ENCODE results near the gene ACE. TPM values are rescaled to one million over a fixed set of nuclear protein-coding genes. Genes with fewer than 3 reads are reported as not detected.

The ACE gene
- total and polyA plus RNA-seq, 12 donors = 2.0 to 25.8 (median 12.0) TPM

DNA sequence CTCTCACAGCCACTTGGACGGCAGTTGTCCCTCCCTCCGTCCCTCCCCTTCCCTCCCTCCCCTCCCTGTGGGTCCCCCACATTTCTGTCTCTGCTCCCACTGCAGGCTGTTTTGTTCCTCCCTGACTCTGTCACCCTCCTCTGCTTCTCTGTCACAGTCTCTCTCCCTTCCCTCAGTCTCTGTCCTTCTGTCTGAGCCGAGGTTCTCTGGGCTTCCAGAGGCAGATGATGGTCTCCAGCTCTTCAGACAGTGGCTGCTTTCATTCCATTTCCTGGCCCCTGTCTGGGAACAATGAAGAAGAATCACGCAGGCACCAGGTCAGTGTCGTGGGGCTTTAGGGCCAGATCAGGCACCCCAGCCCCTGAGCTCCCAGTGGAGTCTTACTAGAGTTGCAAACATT lies 21.9 kb upstream of the ACE start:
- TF ChIP-seq, protein P1, sequence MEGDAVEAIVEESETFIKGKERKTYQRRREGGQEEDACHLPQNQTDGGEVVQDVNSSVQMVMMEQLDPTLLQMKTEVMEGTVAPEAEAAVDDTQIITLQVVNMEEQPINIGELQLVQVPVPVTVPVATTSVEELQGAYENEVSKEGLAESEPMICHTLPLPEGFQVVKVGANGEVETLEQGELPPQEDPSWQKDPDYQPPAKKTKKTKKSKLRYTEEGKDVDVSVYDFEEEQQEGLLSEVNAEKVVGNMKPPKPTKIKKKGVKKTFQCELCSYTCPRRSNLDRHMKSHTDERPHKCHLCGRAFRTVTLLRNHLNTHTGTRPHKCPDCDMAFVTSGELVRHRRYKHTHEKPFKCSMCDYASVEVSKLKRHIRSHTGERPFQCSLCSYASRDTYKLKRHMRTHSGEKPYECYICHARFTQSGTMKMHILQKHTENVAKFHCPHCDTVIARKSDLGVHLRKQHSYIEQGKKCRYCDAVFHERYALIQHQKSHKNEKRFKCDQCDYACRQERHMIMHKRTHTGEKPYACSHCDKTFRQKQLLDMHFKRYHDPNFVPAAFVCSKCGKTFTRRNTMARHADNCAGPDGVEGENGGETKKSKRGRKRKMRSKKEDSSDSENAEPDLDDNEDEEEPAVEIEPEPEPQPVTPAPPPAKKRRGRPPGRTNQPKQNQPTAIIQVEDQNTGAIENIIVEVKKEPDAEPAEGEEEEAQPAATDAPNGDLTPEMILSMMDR (IDR thresholded peaks at IDR 0.05) = no peak
- Histone ChIP-seq H3K9me3 (no peaks in the 10 kb centered on the region), H3K27me3 (no peaks in the 10 kb centered on the region), H3K36me3 (no peaks in the 10 kb centered on the region), H3K27ac (no peak overlapping the region), H3K4me3 (no peak overlapping the region), H3K4me1 (peaks cover 3 to 33% (median 14%) of the 10 kb centered on the region in 9 donors)
- ATAC-seq (no peak), DNase-seq (no peak)
- intact Hi-C loops (cut with DNase I) = no loop called here
- 59 to 63% methylated on average over 5 of the region's 5 CpGs for WGBS, 2 donors

DNA sequence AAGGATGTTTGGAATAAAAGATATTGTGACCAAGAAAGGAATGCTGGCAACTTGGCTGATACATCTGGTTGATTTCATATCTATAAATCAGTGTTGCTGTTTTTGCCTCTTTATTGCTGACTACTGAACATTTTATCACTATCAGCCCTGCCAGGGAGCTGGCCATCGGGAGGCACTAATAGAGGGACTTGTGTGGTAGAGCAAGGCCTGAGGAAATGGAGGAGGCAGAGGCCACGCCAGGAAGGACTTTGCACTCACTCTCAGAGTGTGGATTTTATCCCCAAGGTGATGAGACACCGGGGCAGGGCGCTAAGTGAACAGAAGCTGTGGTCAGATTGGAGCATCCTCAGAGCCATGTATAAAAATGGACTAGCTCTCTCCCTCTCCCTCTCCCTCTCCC lies 21.4 kb upstream of the ACE start:
- Histone ChIP-seq H3K27ac (no peak overlapping the region), H3K36me3 (no peaks in the 10 kb centered on the region), H3K27me3 (no peaks in the 10 kb centered on the region), H3K4me3 (no peak overlapping the region), H3K4me1 (peaks cover under 1 to 28% (median 9%) of the 10 kb centered on the region in 9 donors), H3K9me3 (no peaks in the 10 kb centered on the region)
- WGBS, 2 donors = 62 to 69% methylated on average over 4 of the region's 4 CpGs
- intact Hi-C loops (cut with DNase I) = no loop called here
- TF ChIP-seq, protein P1 (IDR thresholded peaks at IDR 0.05) = no peak
- ATAC-seq (no peak), DNase-seq (no peak)

DNA sequence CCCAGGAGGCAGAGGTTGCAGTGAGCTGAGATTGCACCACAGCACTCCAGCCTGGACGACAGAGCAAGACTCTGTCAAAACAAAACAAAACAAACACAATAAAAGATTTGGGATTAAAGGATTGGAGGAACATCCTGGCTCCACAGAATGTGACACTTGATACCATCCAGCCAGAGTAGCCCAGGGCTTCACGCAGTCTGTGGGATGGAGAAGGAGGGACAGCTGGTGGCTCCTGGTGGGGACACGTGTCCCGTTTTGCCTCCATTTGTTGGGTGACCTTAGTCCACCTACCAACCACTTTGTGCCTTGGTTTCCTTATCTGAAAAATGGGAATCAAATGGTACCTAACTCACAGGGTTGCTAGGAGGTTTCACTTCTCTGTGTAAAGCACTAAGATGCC lies 18.4 kb upstream of the ACE start:
- TF ChIP-seq, protein P1 (IDR thresholded peaks at IDR 0.05) = no peak
- WGBS, 2 donors = 86 to 95% methylated on average over 4 of the region's 4 CpGs
- ATAC-seq (no peak), DNase-seq (no peak)
- Histone ChIP-seq H3K27ac (no peak overlapping the region), H3K4me1 (peaks cover 0 to 33% (median 6%) of the 10 kb centered on the region in 9 donors), H3K36me3 (no peaks in the 10 kb centered on the region), H3K27me3 (no peaks in the 10 kb centered on the region), H3K9me3 (no peaks in the 10 kb centered on the region), H3K4me3 (no peak overlapping the region)
- intact Hi-C loops (cut with DNase I) = no loop called here

DNA sequence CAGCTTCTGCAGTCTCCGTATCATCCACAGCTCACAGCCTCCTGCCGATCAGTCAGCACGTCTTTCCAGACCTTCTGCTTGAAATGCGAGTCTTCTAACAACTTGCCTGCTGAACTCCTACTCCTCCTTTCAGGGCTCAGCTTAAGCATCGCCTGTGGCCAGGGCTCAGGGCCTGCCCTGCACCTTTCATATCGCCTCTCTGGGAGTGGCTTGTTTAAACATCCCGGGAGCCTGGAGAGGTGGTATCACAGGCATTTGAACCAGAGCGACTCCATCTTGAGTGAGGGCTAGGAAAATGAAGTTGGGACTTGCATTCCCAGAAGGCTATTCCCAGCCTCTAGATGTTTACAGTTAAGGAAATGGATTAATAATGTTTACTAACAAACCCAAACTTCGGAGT lies 16.8 kb upstream of the ACE start:
- WGBS, 2 donors = 70% methylated on average over 9 of the region's 9 CpGs
- no peaks in the 10 kb centered on the region for H3K9me3 ChIP-seq
- TF ChIP-seq, protein P1 (IDR thresholded peaks at IDR 0.05) = no peak
- no peaks in the 10 kb centered on the region for H3K36me3 ChIP-seq
- intact Hi-C loops (cut with DNase I) = no loop called here
- ATAC-seq = no peak
- H3K27me3 ChIP-seq = no peaks in the 10 kb centered on the region
- no peak for DNase-seq
- H3K27ac ChIP-seq = peak overlapping the region in 2 of 10 donors; percentile 47 to 76
- H3K4me3 ChIP-seq = no peak overlapping the region
- peaks cover 0 to 33% (median 6%) of the 10 kb centered on the region in 9 donors for H3K4me1 ChIP-seq
